ENCODE measurements around the gene RAB40B.

Gene RAB40B

DNA sequence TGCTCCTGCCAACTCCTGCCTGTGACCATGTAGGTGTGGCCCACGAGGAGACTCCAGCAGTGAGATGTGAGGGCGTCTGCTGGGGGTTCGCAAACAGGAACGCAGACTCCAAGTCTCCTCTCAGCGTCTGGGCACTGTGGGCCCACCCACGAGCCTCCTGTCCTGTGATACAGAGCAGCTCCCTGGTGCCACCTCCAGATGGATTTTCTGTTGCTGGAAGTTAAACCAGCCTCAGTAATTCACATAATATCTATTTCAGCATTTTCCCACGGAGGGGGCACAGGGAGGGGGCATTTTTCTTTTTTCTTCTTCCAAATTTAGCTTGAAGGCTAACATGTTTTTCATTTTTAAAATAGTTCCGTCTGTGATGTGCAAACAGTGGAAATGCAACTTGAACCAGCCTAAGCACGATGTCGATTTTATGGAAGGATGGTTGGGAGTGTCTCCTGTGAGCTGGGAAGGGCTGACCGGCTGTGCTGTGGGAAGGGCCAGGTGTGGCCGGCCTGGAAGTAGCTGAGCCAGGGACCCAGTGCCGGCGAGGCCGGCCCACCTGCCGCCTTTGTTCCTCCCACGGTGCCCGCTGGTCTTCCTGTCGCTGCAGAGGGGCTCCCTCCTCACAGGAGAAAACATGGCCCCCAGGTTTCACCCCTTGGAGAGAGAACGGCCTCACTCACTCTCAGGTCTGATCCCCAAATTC is 3.9 kb upstream of the RAB40B start:
- TF ChIP-seq, protein P1, sequence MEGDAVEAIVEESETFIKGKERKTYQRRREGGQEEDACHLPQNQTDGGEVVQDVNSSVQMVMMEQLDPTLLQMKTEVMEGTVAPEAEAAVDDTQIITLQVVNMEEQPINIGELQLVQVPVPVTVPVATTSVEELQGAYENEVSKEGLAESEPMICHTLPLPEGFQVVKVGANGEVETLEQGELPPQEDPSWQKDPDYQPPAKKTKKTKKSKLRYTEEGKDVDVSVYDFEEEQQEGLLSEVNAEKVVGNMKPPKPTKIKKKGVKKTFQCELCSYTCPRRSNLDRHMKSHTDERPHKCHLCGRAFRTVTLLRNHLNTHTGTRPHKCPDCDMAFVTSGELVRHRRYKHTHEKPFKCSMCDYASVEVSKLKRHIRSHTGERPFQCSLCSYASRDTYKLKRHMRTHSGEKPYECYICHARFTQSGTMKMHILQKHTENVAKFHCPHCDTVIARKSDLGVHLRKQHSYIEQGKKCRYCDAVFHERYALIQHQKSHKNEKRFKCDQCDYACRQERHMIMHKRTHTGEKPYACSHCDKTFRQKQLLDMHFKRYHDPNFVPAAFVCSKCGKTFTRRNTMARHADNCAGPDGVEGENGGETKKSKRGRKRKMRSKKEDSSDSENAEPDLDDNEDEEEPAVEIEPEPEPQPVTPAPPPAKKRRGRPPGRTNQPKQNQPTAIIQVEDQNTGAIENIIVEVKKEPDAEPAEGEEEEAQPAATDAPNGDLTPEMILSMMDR (IDR thresholded peaks at IDR 0.05; ENCODE audit: insufficient read depth, missing control alignments), result no peak
- FAIRE-seq (no peak), DNase-seq (ENCODE audit: insufficient read length, low spot score) (no peak)

DNA sequence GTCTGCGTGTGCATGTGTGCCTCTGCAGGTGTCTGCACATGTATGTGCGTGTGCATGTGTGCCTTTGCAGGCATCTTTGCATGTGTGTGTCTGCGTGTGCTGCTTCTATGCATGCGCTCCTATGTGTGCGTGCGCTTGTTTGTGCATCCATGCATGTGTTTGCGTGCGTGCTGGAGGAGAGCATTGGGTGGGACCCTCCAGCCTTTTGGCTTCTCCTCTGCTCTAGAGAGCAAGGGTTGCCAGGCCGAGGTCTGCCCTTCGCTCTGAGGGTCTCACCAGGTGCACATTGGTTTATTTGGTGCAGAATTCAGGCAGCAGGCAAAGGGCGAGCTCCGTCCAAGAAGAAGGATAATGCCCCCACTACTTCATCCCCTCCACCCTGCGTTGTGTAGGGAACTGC is 1.1 kb upstream of the RAB40B start:
- DNase-seq (ENCODE audit: insufficient read length, low spot score) (no peak), FAIRE-seq (no peak)
- TF ChIP-seq, protein P1 (IDR thresholded peaks at IDR 0.05; ENCODE audit: insufficient read depth, missing control alignments), result no peak

DNA sequence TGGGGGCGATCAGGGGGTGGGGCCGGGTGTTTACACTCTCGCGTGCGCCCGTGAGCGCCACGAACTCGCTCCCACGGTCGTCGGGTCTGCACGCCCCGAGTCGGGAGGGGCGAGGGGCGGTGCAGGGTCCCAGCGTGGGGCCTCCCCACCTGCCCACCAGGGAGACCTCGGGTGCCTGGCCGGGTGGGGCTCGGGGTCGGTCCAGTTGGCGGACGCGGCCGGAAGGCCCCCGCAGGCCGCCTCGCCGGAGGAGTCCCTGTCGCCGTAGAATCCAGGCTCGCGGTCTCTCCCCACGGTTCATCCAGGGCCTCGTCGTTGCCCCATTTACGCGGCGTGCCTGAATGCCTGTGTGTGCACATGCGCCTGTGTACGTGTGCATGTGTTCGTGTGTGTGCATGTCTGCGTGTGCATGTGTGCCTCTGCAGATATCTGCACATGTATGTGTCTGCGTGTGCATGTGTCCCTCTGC is 510 bp upstream of the RAB40B start:
- no peak for FAIRE-seq
- TF ChIP-seq, protein P1 (IDR thresholded peaks at IDR 0.05; ENCODE audit: insufficient read depth, missing control alignments), result no peak
- DNase-seq (ENCODE audit: insufficient read length, low spot score), result no peak

DNA sequence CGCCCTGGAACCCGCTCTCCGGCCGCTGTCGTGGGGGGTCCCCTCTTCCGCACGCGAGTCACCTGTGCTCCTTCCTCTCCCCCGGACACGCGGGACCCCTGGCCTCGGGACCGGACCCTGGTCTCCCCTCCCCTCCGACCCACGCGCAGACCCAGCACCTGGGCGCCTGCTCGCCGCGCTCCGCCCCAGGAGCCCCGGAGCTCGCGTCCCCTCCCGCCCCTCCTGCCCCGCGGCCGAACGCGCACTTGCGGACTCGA is 762 bp downstream of the RAB40B start:
- FAIRE-seq (no peak), DNase-seq (ENCODE audit: insufficient read length, low spot score) (no peak)
- TF ChIP-seq, protein P1 (IDR thresholded peaks at IDR 0.05; ENCODE audit: insufficient read depth, missing control alignments), result no peak

DNA sequence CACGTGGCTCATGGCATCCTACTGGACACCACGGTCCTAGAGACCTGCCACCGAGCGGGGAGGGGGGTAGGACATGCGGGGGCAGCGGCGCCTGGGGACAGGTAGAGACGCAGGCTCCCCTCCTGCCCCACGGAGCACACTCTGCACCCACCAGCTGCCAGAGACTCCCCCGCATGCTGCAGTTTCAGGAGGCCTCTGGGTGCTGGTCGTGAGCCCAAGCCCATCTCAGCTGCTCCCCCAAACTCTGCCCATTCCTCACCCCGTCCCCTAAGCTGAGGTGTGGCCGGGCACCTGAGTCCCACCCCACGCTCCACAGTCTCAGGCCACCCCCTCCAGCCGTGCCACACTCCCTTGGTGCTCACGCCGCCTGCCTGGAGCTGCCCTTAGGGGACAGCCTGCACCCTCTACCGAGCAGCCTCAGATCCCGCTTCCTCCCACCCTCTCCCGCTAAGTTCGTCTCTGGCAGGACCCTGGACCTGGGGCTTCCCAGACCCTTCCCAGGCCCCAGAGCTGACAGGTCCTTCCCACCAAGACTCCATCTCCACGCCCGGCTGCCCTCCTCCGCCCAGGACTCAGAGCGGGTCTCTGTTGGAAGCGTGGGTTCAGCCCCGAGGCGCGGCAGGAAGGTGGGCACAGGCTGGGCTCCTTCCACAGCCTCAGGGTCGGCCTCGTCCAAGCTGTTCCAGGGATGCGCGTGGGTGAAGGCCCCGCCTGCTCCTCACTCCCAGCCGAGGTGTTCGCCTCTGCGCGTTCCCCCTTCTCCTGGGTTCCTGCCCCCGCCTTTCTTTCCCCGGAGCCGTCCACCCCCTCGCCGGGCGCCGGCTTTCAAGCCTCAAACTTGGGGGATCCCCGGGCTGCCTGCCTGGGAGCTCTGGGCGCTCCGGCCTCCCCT is 1.3 kb downstream of the RAB40B start:
- no peak for FAIRE-seq
- TF ChIP-seq, protein P1 (IDR thresholded peaks at IDR 0.05; ENCODE audit: insufficient read depth, missing control alignments), result no peak

DNA sequence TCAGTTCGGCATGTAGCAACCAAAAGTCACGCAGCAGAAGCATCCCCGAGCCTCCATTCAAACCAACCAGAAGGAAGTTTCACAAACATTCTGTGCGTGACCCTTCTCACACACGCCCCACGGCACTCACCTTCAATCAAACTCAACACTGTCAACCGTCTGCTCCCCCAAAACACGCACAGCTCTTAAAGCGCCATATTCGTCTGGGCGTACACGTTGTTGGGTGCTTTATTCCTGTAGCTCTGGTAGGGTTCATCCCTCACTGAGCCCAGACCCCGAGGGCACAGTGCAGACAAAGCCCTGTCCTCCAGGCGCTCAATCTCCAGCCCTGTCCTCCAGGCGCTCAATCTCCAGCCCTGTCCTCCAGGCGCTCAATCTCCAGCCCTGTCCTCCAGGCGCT is 2.2 kb downstream of the RAB40B start:
- TF ChIP-seq, protein P1 (IDR thresholded peaks at IDR 0.05; ENCODE audit: insufficient read depth, missing control alignments), result no peak
- DNase-seq (ENCODE audit: insufficient read length, low spot score) (no peak), FAIRE-seq (no peak)

More for the DNA sequence above, 1.3 kb downstream of the RAB40B start:
- DNase-seq (ENCODE audit: insufficient read length, low spot score), result no peak

DNA sequence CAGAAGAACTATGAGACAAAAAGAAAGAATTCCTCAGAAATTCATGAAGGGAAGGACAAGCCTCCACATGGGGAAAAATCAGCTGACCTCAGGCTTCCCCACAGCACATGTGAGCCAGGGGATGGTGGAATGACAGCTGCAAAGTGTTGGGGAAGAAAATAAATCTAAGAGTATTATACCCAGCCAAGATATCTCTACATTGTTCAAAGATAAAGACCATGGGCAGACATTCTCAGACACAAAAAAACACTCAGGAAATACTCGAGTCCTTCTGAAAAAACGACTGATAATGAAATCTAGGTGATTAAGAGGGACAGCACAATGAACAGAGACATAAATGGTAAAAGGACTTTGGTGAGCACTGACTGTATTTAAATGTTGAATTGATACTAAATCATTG is 3.9 kb downstream of the RAB40B start:
- no peak for FAIRE-seq
- TF ChIP-seq, protein P1 (IDR thresholded peaks at IDR 0.05; ENCODE audit: insufficient read depth, missing control alignments), result no peak
- no peak for DNase-seq (ENCODE audit: insufficient read length, low spot score)
